Esophagus muscularis mucosa (tissue), 4 donors: ENCODE data around the gene ECI1.

Experiments
- CTCF ChIP-seq, 3 experiments: fragments of 200-600 bp in 2 of 3; fragments of 450-650 bp in 1 of 3; sonication (generic) in 2 of 3; IDR thresholded peaks; one replicate each; pipeline ENCODE4 v1.5.1; 2017 to 2019; ENCODE audit warnings: antibody characterized with exemption in 3 of 3, mild to moderate bottlenecking in 2 of 3, moderate library complexity in 1 of 3
- EP300 ChIP-seq: sonication (generic); formaldehyde crosslinking; IDR thresholded peaks from one replicate; pipeline ENCODE4 v1.6.1; 2017; ENCODE audit warnings: antibody characterized with exemption
- POLR2A ChIP-seq: fragments of 450-650 bp; IDR thresholded peaks from one replicate; pipeline ENCODE4 v1.6.1; 2017; ENCODE audit warnings: antibody characterized with exemption, moderate library complexity, mild to moderate bottlenecking, low read depth

- TF ChIP-seq POLR2A (peak; percentile 99), CTCF (IDR thresholded peaks at IDR 0.05) (peak in 1 of 3 experiments; percentile 25), EP300 (no peak)
Observed at GRCh38 chr16:2267913-2268666, 16.7 kb upstream of the ECI1 start, which contains the start of gene RNPS1.
